Erythroblast (primary cell): ENCODE data around the gene PTGFRN.

ENCODE experiments used
- GATA1 ChIP-seq: IDR thresholded peaks from 2 replicates; pipeline ENCODE4 v1.6.1; 2011; ENCODE audit warnings: low read depth, mild to moderate bottlenecking, control low read depth, low read length, moderate library complexity
- POLR2A ChIP-seq: IDR thresholded peaks from 2 replicates; pipeline ENCODE4 v1.6.1; 2011; ENCODE audit warnings: mild to moderate bottlenecking, low read length

DNA sequence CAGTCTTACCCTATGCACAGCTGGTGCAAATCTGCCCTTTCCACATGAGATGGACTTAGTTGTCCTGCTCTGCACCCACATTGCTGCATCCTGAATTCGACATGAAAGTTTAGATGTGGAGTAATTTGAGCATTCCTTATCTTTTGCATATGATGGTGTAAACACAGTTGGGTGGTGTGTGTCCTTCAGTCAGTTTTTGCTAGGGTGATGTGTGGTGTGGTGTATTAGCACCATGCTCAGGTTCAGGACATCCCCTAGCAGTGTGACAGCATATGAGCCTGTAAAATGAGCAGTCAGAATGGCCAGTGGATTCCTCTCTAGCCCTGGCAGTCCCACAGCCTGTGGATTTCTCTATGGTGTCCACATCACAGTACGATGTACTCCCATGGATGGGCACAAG is 49.3 kb downstream of the PTGFRN start:
- TF ChIP-seq POLR2A (no peak), GATA1 (no peak)
